GM19025 (cell line): ENCODE data around the gene CCDC88A.
"Not testable (repeated sequence)": the region's sequence is repeated elsewhere in the genome, so short reads cannot be mapped to it uniquely, and the experiment has no call there.

Source experiments
- ATAC-seq: cut with Tn5 transposase; IDR thresholded peaks from one replicate; pipeline ENCODE4 v1.9.1; 2021; ENCODE audit warnings: mild to moderate bottlenecking, low read depth, moderate library complexity; ENCODE audit not compliant: unreplicated experiment

The CCDC88A gene

GRCh38 chr2:55330541-55331297 is 88.9 kb downstream of the CCDC88A start:
- no peak for ATAC-seq

DNA sequence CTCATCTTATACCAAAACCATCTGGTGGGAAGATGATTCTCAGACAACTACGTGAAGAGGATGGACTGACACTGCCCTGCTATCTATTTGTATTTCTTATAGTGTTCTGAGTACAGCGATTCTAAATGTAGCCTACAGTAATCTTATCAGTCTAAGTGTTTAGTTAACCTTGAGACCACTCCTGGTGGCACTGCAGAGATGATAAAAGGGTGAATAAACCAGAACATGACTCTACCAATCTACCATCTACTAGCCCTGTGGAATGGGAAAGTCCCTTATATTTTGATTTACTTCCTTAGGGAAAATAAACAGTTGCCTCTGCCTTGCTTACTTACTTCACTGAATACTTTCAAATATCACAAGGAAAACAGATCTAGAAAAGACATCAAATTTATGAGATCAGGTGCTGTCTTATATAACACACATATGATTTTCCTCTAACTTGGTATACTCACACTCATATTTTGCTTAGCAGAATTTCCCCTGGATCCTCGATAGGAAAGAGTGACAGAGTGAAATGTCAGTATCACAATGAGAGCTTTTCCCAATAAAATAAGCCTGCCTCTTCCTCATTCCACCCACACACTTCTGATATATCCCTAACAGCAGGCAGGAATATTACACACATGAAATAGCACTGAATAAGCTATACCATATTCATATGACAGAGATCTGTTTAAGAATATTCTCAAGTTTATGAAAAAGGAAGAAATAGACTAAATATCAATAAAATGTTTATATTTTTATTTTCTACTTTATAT is 92.0 kb downstream of the CCDC88A start:
- no peak for ATAC-seq

DNA sequence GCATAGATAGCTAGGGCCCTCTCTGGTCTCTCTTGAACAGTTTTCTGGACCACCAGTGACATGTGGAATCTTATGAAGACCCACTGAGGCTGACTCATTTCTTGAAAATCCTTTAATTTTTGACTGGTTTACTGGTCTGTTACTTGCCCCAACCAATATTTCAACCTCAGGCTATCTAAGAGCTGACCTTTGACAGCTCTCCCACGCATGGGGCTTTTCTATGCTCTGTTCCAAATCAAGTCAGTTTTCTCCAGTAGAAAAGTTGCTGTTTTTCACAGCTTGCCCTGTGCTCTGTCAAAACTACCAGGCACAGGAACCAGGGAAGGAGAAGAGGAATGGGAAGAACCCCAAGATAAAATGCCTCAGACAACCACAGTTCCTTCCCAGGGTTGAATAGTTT is 104.7 kb downstream of the CCDC88A start:
- ATAC-seq: no peak

GRCh38 chr2:55311444-55311870 is 108.2 kb downstream of the CCDC88A start:
- ATAC-seq: peak; percentile 95

DNA sequence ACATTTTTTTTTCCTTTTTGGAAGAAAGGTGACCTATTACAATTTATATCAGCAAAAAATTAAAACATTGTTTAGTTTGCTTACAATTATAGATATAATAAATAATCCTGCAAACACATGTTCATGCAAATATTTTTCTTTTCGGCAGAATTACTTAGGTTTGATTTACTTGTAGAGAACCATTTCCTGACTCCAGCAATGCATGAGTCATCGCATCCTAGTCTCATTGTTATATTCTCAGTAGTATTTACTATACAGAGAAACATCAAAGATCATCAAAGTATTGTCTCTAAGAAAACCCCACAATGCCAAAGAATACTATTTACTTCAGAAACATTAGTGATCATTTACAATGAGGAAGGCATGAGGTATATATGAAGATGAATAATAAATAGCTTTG is 110.2 kb downstream of the CCDC88A start:
- no peak for ATAC-seq

GRCh38 chr2:55302241-55302640 is 117.4 kb downstream of the CCDC88A start:
- peak; percentile 55 for ATAC-seq

- peak; percentile 57 for ATAC-seq
Observed at GRCh38 chr2:55301277-55301676, 118.4 kb downstream of the CCDC88A start.

DNA sequence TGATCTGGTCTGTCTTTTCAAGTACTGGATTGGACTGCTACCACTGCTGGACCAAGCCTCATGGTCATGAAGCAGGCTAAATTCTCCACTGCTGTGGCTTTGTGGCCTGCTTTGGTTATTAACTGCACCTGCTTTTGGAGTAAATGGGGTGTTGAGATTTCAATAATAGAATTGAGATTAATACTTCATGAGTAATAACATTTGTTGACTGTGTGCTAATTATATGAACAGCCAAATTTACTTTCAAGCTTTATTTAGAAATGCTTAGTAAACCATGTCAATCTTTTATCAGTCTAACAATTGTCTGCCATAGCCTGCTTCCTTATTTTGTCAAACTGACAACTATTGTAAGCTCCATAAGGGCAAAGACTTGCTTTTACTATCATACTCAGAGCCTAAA is 123.3 kb downstream of the CCDC88A start:
- no peak for ATAC-seq

- no peak for ATAC-seq
Observed at GRCh38 chr2:55283083-55283482, 136.6 kb downstream of the CCDC88A start.

- peak; percentile 99 for ATAC-seq
Observed at GRCh38 chr2:55282110-55282917, 137.3 kb downstream of the CCDC88A start.

DNA sequence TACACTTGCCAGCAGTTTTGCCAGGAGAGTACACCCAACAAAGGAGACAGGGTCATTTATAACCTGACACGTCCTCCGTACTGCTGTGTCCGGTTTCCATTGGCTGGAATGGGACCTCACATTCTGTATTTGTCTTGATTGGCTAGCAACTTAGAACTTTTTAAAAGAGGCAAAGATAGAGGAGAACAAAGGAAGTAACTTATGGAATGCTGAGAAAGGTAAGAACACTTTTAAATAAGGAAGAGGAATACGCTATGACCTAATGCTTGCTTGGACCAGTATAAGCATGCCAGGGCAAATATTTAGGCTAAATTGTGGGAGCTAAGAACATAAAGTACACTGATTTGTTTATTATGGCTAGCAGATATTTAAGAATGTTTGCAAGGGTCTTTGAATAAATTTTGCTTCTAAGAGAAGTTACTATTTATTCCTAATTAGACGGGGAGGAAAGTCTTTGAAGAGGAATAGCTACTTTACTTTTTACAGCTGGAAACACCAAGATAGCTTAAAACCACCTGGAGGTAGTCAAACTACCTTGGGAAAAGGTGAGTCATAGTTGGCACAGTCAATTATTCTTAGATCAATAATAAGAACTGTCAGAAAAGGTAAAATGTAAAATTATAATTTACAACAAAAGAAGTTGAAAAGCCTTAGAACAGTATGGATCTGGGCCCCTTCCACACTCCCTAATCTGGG is 138.7 kb downstream of the CCDC88A start:
- not testable (repeated sequence) for ATAC-seq

- not testable (repeated sequence) for ATAC-seq
Observed at GRCh38 chr2:55279859-55280424, 139.7 kb downstream of the CCDC88A start.

DNA sequence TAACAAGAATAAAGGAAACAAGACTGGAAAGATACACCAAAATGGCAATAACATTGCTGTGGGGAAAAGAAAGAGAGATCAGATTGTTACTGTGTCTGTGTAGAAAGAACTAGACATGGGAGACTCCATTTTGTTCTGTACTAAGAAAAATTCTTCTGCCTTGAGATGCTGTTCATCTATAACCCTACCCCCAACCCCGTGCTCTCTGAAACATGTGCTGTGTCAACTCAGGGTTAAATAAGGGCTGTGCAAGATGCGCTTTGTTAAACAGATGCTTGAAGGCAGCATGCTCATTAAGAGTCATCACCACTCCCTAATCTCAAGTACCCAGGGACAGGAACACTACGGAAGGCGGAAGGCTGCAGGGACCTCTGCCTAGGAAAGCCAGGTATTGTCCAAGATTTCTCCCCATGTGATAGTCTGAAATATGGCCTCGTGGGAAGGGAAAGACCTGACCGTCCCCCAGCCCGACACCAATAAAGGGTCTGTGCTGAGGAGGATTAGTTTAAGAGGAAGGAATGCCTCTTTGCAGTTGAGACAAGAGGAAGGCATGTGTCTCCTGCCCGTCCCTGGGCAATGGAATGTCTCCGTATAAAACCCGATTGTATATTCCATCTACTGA is 140.3 kb downstream of the CCDC88A start:
- not testable (repeated sequence) for ATAC-seq

DNA sequence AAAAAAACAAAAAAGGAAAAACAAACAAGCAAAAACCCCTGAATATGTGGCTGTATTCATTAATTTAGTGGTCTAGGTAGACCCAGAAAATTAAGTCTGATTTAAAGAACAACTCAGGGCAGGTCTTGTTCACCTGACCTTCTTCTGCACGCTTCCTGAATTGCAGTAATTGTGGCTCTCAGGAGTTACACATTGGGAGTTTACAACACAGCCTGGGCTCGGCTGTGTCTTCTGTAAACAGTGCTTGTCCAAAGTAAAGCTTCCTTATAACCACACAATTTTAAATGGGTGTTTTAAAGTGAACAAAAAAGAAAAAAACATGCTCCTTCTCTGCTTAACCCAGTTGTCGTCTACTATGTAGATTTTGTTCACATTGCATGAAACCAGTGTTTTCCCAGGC is 142.3 kb downstream of the CCDC88A start:
- no peak for ATAC-seq

GRCh38 chr2:55274346-55274745 is 145.3 kb downstream of the CCDC88A start:
- not testable (repeated sequence) for ATAC-seq

- no peak for ATAC-seq
Observed at GRCh38 chr2:55269645-55269990, 150.0 kb downstream of the CCDC88A start.

DNA sequence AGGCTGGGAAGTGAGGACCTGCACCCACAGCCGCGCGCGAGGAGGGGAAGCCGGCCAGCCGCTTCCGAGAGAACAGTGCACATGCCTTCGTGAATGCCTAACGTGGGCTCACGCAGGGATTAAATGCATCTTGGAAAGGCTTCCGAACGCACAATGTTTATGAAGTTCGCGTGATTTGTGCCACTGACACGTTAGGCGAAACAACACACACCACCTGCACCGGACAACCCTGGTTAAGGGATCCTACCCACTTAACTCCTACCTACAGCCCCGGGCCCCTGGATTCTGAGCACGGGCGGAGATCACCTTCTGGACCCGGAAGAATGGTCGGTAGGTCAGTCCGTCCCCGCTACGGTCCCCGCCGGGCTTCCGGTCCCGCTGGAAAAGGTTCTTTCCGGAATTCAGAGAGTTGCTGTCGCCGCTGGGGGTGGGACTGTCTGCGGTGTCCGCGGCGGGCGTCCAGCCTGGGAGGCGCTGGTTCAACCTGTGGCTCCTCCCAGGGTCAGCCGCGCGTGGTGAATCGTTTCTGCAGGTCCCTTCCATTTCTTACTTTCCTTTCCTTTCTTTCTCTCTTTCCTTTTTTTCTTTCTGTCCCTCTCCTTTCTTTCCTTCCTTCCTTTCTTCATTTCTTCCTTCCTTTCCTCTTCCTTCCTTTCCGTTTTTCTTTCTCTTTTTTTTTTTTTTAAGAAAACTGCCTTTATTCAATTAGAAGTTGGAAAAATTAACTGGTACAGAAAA is 150.6 kb downstream of the CCDC88A start, which contains the start of gene MTIF2:
MTIF2 (minus strand) TSS at position 325 of the 738 bp plus-strand sequence. CDS start 5,373 bp downstream, outside the sequence.
- ATAC-seq: peak; percentile 92

DNA sequence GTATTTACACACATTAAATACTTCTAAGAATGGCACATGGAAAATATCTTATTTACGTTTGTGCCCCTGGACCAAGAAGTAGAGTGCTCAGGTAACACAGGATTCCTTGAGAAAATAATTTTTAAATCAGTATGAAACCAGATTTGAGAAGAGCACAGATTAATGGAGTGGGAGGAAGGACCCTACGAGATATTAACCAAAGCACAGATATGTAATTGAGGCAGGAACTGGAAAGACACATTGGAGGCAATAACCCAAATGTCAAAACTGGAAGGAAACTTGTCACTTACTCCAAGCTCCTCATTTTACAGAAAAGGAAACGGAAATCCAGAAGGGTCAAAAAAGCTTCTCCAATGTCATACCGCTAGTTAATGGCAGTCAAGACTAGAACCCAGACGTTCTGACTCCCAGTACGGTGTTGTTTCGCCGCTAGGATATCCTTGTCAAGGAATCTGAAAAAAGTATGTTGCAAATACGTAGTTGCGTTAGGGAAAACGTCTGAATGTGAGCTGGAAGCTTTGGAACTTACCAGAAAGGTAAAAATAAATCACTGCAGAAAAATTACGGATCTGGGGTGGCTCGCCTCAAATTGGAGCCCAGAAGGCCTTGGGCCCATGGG is 151.3 kb downstream of the CCDC88A start:
- no peak for ATAC-seq
